GM21515 (cell line): ENCODE measurements around the gene PRELP.

Source experiments
- ATAC-seq: cut with Tn5 transposase; IDR thresholded peaks from one replicate; pipeline ENCODE4 v1.9.1; 2021; ENCODE audit not compliant: unreplicated experiment

The PRELP gene

GRCh38 chr1:203477748-203478147, 2.1 kb downstream of the PRELP start:
- no peak for ATAC-seq

- ATAC-seq: no peak
Measured at GRCh38 chr1:203478231-203478630, 2.6 kb downstream of the PRELP start.

- no peak for ATAC-seq
Measured at GRCh38 chr1:203478986-203479385, 3.4 kb downstream of the PRELP start.

DNA sequence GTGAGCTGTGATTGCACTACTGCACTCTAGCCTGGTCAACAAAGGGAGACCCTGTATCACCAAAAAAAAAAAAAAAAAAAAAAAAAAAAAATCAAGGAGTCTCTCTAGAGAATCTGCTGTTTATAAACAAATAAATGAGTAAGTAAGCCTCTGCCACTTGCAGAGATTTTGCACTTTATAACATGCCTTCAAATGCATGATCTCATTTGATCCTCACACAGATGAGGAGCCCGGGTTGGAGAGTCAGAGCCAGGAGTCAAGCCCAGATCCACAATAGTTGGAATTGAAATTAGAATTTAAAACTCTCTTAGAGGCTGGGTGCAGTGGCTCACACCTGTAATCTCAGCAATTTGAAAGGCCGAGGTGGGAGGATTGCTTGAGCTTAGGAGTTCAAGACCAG, 4.0 kb downstream of the PRELP start:
- no peak for ATAC-seq

GRCh38 chr1:203480084-203480483, 4.5 kb downstream of the PRELP start:
- no peak for ATAC-seq

DNA sequence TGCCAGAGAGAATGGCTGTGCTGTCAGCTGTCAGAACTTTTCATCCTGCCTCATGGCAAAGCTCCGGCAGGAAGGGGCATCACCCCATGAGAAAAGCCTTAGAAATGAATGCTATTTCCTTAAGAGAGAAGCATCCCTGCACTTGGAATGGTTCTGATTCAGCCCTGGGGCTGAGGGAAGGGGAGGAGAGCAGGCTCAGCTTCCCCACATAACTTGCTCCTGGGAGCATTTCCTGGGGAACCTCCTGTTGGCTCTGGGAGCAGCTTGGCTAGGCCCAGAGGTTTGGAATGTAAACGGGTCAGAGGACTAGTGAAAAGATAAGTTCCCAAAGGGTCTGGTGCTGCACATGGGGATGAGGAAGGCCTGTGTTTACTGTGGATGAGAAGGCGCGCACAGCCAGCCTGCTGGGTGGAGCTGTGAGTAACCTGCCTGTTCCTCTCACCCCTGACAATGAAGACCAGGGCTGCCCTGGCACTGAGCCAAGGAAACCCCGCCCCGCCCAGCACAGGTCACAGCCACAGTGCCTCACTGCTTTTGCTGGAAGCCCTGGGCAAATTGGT, 5.0 kb downstream of the PRELP start:
- no peak for ATAC-seq

DNA sequence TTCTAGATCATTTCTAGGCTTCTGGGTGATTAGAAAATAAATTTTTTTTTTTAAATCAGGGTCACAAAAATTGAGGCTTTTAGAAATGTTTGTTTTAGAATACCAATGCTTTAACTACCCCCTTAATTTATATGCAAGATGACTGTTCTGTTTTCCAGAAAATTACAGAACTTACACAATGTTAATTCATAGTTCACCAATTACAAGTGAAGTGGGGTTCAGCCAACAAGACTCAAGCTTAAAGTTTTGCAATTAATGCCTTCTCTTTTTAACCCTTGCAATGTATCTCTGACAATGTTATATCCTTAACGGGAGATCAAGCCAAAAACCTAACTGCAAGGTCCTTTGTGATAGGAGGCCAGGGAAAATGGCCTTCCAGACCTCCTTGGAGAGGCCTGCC, 5.6 kb downstream of the PRELP start:
- no peak for ATAC-seq

DNA sequence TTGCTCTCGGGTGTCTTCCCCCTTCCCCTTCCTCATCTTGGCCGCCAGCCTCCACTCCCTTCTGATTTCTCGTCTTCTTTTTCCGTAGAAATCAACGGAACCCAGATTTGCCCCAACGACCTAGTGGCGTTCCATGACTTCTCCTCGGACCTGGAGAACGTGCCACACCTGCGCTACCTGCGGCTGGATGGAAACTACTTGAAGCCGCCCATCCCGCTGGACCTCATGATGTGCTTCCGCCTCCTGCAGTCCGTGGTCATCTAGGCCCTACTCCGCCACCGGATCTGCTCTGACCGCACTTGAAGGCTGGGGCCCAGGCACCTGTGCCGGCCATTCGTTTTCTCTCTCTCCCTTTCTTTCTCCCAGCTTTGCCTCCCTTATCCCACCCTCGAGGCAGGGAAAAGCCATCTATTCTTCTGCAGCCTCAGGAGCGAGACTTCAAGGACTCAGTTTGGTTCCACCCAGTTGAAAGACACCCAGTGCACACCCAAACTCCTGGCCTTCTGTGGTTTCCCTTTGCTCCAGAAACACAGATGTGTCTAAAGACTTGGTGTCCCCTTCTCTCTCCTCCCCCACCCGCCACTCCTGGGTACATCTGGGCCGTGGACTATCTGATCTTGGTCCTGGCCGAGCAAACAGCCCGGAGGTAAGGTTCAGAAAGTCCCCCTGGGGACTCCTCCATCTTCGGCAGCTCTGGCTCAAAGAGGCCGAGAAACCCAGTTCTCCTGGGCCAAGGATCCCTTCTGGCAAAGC, 11.2 kb downstream of the PRELP start:
- no peak for ATAC-seq

- ATAC-seq: no peak
Measured at GRCh38 chr1:203488539-203488938, 12.9 kb downstream of the PRELP start.

- ATAC-seq: no peak
Measured at GRCh38 chr1:203490607-203491006, 15.0 kb downstream of the PRELP start.

GRCh38 chr1:203491664-203492063, 16.1 kb downstream of the PRELP start:
- ATAC-seq: no peak

GRCh38 chr1:203492082-203492747, 16.6 kb downstream of the PRELP start:
- ATAC-seq: no peak

GRCh38 chr1:203492748-203493130, 17.1 kb downstream of the PRELP start:
- no peak for ATAC-seq

- ATAC-seq: no peak
Measured at GRCh38 chr1:203493901-203494300, 18.3 kb downstream of the PRELP start, which contains the start of gene OPTC. Gene OPTC, plus strand, starts transcription at chr1:203494153. Its CDS starts 1,853 bp downstream, at chr1:203496006.

DNA sequence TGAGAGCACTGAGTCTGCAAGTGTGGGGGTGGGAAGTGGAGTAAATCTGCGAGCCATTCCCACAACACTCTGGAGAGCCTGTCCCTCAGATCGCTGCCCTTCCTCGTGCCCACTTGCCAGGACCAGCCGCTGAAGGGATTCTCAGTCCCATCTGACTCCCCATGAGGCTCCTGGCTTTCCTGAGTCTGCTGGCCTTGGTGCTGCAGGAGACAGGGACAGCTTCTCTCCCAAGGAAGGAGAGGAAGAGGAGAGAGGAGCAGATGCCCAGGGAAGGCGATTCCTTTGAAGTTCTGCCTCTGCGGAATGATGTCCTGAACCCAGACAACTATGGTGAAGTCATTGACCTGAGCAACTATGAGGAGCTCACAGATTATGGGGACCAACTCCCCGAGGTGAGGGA, 20.2 kb downstream of the PRELP start:
- no peak for ATAC-seq

GRCh38 chr1:203497269-203497777, 21.7 kb downstream of the PRELP start:
- ATAC-seq: no peak

GRCh38 chr1:203499643-203500278, 24.2 kb downstream of the PRELP start:
- no peak for ATAC-seq

GRCh38 chr1:203500279-203500678, 24.7 kb downstream of the PRELP start:
- no peak for ATAC-seq

DNA sequence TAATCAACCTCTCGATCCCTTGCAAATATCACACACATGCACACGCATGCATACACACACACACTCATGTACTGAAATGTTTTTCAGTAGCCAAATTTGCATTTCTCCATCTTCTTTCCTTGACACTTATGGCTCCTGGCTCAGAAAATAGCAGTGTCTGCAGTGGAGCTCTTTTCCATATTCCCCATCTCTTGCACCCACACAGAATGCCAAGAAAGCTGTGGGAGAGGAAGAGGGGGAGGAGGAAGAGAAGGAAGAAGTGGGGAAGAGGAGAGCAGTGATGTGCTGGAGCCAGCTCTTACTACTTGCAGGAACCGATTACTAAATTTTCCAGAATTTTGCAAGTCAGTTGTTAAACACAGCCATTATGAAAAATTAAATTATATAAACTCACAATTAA, 28.2 kb downstream of the PRELP start:
- no peak for ATAC-seq

DNA sequence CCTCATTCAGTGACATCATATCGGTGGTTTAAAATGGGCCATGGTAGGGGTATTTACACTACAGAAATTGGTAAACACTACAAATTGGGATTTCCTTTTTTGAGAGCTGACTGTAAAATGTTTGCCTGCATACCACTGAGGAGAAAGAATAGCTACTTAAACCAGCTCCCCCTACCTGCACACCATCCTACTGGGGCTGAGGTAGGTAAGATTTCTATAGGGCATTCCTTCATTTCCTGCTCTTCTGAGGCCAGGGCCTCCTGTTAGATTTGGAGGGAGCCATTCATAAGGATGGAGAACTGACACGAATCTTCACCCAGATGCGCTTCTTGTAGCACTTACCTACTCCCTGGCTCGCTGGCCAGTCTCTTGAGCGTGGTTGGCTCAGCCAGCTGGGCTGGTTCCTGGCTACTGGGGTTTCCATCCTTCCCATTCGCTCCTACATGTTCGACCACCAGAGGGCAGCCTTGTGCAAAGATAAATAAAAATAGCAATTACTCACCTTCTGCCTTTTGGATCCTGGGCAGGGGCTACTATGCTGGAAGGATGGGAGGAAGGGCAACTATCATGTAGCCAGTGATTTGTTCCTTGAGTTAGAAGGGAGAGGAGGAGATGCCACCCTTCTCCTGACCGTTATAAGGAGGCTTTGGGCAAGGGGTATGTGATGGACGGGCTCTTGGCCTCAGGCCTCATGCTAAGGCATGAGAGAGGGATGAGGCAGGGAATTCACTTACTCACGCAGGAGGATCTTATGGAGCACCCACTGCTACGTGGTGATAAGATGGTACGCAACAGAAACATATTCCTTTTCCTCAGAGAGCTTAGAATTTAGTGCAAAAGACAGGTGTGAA, 29.0 kb downstream of the PRELP start:
- ATAC-seq: no peak
